ENCODE results near the gene FAM53B.

Gene FAM53B

DNA sequence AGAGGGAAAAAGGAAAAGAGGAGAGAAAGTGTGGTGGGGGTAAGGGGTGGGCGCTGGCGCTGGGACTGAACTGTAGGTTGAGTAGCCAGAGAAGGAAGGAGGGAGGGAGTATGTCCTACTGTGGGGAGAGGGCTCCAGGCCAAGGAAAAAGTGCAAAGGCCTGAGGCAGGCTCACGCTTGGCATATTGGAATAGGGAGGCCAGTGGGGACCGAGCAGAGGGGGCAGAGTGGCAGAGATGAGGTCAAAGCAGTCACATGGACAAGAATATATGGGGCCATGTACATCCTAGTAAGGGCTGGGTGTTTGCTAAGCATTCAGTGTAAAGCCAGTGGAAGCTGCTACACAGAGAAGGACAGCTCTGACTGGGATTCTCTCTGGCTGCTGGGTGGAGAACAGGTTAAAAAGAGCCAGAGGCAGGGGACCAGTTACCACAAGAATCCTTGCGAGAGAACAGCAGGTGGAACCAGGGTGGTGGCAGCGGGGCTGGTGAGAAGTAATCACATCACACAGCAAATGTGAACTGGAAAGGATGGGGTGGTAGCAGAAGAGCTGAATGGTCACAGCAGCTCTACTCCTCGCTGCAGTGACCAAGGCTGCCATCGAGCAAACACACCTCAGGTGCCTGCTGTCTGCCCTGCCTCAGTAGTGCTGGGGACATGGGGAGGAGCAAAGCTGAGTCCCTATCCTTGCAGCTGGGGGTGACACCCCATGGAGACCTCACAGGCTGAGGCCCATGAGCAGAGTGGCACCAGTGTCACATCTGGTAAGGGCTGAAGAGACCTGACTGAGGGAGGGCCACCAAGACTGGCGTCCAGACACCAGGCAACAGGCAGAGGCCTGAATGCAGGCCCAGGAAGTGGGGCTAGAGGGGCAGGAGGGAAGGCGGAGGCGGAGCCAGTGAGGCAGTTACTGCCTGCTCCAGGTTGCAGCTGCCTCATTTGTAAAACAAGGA lies 39.5 kb downstream of the FAM53B start:
- TF ChIP-seq, protein P1, sequence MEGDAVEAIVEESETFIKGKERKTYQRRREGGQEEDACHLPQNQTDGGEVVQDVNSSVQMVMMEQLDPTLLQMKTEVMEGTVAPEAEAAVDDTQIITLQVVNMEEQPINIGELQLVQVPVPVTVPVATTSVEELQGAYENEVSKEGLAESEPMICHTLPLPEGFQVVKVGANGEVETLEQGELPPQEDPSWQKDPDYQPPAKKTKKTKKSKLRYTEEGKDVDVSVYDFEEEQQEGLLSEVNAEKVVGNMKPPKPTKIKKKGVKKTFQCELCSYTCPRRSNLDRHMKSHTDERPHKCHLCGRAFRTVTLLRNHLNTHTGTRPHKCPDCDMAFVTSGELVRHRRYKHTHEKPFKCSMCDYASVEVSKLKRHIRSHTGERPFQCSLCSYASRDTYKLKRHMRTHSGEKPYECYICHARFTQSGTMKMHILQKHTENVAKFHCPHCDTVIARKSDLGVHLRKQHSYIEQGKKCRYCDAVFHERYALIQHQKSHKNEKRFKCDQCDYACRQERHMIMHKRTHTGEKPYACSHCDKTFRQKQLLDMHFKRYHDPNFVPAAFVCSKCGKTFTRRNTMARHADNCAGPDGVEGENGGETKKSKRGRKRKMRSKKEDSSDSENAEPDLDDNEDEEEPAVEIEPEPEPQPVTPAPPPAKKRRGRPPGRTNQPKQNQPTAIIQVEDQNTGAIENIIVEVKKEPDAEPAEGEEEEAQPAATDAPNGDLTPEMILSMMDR (conservative IDR thresholded peaks at IDR 0.05; ENCODE audit: control insufficient read depth, insufficient read depth, low read depth, low read length) = no peak
- H3K4me3 ChIP-seq (ENCODE audit: control insufficient read depth, low read depth, low read length) = no peak overlapping the region
- DNase-seq (ENCODE audit: low read depth) = no peak

DNA sequence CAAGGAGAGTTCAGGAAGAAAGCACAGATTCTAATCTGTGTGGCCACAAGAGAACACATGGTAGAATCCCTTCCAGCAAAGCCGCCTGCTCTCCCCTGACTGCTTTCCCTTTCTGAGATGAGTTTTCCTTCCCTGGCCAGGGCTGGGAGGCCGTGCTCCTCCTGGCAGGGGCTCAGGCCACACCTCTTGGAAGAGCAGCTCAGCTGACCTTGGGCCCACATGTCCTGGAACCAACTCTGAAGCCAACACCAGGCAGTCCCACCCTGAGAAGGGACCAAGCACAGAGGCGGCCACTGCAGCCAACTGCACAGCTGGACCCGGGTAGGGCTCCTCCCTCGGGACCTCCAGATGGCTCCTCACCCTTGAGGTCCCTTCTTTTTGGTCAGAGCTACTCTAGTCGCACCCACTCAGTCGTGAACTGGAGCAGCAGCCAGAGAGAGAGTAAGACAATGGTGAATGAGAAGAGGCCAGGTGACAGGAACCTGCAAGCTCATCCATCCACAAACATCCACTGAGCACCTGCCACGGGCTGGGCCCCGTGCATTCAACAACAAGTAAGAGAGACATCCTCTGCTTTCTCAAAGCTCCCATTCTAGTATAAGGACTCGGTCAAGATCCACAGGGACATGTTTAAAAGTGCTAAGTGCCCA lies 40.3 kb downstream of the FAM53B start:
- peak; percentile 65 for DNase-seq (ENCODE audit: low read depth)
- H3K4me3 ChIP-seq (ENCODE audit: control insufficient read depth, low read depth, low read length) = no peak overlapping the region
- TF ChIP-seq, protein P1 (conservative IDR thresholded peaks at IDR 0.05; ENCODE audit: control insufficient read depth, insufficient read depth, low read depth, low read length) = no peak

DNA sequence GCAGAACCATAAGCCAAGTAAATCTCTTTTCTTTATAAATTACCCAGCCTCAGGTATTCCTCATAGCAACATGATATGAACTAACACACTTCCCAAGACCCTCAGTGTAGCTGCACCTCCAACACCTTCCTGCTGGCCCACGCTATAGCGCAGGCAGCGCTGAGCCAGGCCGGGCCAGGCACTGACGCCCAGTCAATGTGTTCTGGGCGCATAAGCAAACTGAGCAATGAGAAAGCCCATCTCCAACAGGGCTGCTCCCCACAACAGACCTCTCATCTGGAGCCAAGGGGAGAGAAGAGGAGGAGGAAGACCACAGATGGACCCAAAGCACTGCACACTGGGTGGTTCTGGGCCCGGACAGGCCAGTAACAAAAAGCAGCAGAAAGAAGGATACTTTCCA lies 40.8 kb downstream of the FAM53B start:
- no peak for DNase-seq (ENCODE audit: low read depth)
- no peak overlapping the region for H3K4me3 ChIP-seq (ENCODE audit: control insufficient read depth, low read depth, low read length)
- TF ChIP-seq, protein P1 (conservative IDR thresholded peaks at IDR 0.05; ENCODE audit: control insufficient read depth, insufficient read depth, low read depth, low read length) = no peak

GRCh38 chr10:124701881-124702656 lies 42.1 kb downstream of the FAM53B start:
- TF ChIP-seq, protein P1 (conservative IDR thresholded peaks at IDR 0.05; ENCODE audit: control insufficient read depth, insufficient read depth, low read depth, low read length) = no peak
- H3K4me3 ChIP-seq (ENCODE audit: control insufficient read depth, low read depth, low read length) = no peak overlapping the region
- DNase-seq (ENCODE audit: low read depth) = peak; percentile 44

DNA sequence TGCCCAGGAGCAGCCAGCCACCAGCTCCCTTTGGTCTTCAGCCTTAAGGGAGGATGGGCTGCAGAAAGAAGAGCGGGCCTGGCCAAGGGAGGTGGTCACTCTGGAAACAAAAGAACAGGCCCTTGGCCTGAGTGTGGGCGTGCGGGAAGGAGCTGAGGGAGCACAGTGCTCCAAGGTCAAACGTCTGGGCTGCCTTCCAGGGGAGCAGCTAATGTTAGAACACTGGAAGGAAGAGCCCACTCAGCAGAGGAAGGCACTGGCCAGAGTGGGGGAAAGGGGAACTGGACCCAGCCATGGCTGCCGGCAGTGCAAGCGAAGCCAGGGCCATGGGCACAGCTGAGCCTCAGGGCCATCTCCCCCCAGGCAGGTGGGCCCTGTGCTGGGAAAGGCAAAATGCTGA lies 42.7 kb downstream of the FAM53B start:
- TF ChIP-seq, protein P1 (conservative IDR thresholded peaks at IDR 0.05; ENCODE audit: control insufficient read depth, insufficient read depth, low read depth, low read length) = no peak
- DNase-seq (ENCODE audit: low read depth) = peak; percentile 90
- H3K4me3 ChIP-seq (ENCODE audit: control insufficient read depth, low read depth, low read length) = no peak overlapping the region

- TF ChIP-seq, protein P1 (conservative IDR thresholded peaks at IDR 0.05; ENCODE audit: control insufficient read depth, insufficient read depth, low read depth, low read length) = no peak
- no peak overlapping the region for H3K4me3 ChIP-seq (ENCODE audit: control insufficient read depth, low read depth, low read length)
- no peak for DNase-seq (ENCODE audit: low read depth)
Measured at GRCh38 chr10:124701038-124701365, 43.2 kb downstream of the FAM53B start.
